ENCODE data around the gene ADGRF4.

GRCh38 chr6:47670851-47671250, 27.5 kb upstream of the ADGRF4 start:
- no peak for TF ChIP-seq CTCF (IDR thresholded peaks at IDR 0.05)
- TF ChIP-seq POLR2A (IDR thresholded peaks at IDR 0.05): no peak
